Astrocyte of the spinal cord (primary cell): ENCODE measurements around the gene SMARCD3.

Experiments
- DNase-seq: peaks from one replicate; pipeline ENCODE4 v3.0.0; 2011; ENCODE audit warnings: low read depth, low spot score
- H3K4me3 ChIP-seq: 2 replicates; pipeline ENCODE4 v1.5.1; 2011; ENCODE audit warnings: low read depth, mild to moderate bottlenecking, low read length, moderate library complexity
- CTCF ChIP-seq: IDR thresholded peaks from 2 replicates; pipeline ENCODE4 v1.5.1; 2012; ENCODE audit warnings: low read depth, mild to moderate bottlenecking, low read length, inconsistent platforms
- in situ Hi-C: cut with HindIII; loops from 2 replicates; pipeline ENCODE4 v1.10.0; 2017; ENCODE audit warnings: low sequenced_read_pairs

SMARCD3 gene

GRCh38 chr7:151273651-151274390 lies 25.3 kb upstream of the SMARCD3 start:
- no peak for DNase-seq
- no peak for TF ChIP-seq CTCF
- no peak overlapping the region for H3K4me3 ChIP-seq
- in situ Hi-C loops: no loop called here

GRCh38 chr7:151272877-151273276 lies 24.4 kb upstream of the SMARCD3 start:
- H3K4me3 ChIP-seq: no peak overlapping the region
- in situ Hi-C loops: no loop called here
- DNase-seq: no peak
- TF ChIP-seq CTCF: no peak

GRCh38 chr7:151272405-151272804 lies 23.9 kb upstream of the SMARCD3 start:
- TF ChIP-seq CTCF: no peak
- no peak overlapping the region for H3K4me3 ChIP-seq
- in situ Hi-C loops: no loop called here

GRCh38 chr7:151271699-151272355 lies 23.3 kb upstream of the SMARCD3 start:
- in situ Hi-C loops: no loop called here
- no peak for DNase-seq
- TF ChIP-seq CTCF: no peak
- no peak overlapping the region for H3K4me3 ChIP-seq

More at GRCh38 chr7:151272405-151272804, 23.9 kb upstream of the SMARCD3 start:
- DNase-seq: no peak

- in situ Hi-C loops: no loop called here
- DNase-seq: no peak
- no peak for TF ChIP-seq CTCF
These were observed 21.0 kb upstream of the SMARCD3 start for GRCh38 chr7:151269511-151269910.

GRCh38 chr7:151265351-151265931 lies 16.9 kb upstream of the SMARCD3 start:
- H3K4me3 ChIP-seq: no peak overlapping the region
- TF ChIP-seq CTCF: no peak
- in situ Hi-C loops: no loop called here
- no peak for DNase-seq

More at GRCh38 chr7:151269511-151269910, 21.0 kb upstream of the SMARCD3 start:
- no peak overlapping the region for H3K4me3 ChIP-seq
